GM10847 (cell line): ENCODE data around the gene GALNT17.

ENCODE experiments used
- POLR2A ChIP-seq: IDR thresholded peaks from 2 replicates; pipeline ENCODE4 v1.6.1; 2011; ENCODE audit not compliant: insufficient read length; ENCODE audit errors: extremely low read depth

Gene GALNT17

DNA sequence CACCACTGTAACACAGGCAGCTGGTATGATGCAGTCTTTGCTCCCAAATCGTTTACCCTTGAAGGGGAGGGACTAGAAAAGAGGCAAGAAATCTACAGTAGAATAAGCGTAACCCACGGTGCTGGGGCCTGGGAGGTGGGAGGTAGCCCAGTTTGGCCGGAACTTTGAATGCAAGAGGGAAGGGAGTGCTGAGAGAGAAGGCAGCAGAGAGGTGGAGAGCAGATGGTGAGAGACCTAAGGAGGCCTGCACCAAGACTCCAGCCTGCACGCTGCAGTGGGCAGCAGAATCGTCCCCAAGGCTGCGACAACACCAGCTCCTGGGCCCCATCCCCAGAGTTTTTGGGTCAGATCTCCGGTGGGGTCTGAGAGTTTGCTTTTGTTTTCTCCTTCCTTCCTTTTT lies 547.5 kb downstream of the GALNT17 start:
- TF ChIP-seq POLR2A = no peak

- TF ChIP-seq POLR2A = no peak
Measured at GRCh38 chr7:71682181-71682580, 550.2 kb downstream of the GALNT17 start.

GRCh38 chr7:71682841-71683781 lies 551.2 kb downstream of the GALNT17 start:
- no peak for TF ChIP-seq POLR2A

- no peak for TF ChIP-seq POLR2A
Measured at GRCh38 chr7:71687286-71687685, 555.3 kb downstream of the GALNT17 start.

- TF ChIP-seq POLR2A = no peak
Measured at GRCh38 chr7:71687831-71688599, 556.1 kb downstream of the GALNT17 start.

GRCh38 chr7:71691538-71691937 lies 559.6 kb downstream of the GALNT17 start:
- TF ChIP-seq POLR2A = no peak

DNA sequence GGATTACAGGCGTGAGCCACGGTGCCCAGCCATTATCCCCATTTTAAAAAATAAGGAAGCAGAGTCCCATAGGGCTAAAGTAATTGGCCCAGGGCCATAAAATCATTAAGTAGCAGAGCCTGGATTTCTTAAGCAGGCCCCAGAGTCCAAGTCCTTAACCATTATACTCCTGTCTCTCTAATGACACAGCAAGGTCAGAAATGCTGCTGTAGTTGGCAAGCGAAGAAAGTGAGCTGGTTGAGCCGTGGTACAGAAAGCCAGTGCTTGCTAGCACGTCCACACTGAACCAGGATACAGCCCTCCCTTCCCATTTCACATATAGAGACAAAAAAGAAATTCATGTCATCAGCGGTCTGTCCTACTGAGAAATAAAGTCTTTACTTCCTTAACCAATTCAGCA lies 562.7 kb downstream of the GALNT17 start:
- no peak for TF ChIP-seq POLR2A

DNA sequence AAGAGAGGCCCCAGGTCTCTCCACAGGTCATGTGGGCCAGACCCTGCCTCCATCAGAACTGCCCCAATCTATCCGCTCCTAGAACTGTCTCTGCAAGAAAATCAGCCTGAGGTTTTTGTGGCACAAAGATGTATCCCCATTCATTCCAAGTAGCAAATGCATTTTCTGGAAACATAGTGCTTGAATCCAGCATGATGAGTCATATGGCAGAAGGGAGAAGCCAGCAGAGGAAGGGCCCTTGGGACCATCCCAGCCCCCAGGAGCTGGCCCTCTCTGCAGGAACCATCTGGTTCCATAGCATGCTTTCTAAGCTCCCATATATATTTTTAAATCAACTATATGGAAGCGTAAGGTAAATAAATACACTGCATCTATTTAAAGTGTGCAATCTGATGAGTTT lies 563.2 kb downstream of the GALNT17 start:
- no peak for TF ChIP-seq POLR2A

- no peak for TF ChIP-seq POLR2A
Measured at GRCh38 chr7:71696511-71696910, 564.6 kb downstream of the GALNT17 start.

GRCh38 chr7:71697400-71697799 lies 565.5 kb downstream of the GALNT17 start:
- no peak for TF ChIP-seq POLR2A

GRCh38 chr7:71705217-71705616 lies 573.3 kb downstream of the GALNT17 start:
- TF ChIP-seq POLR2A = no peak

DNA sequence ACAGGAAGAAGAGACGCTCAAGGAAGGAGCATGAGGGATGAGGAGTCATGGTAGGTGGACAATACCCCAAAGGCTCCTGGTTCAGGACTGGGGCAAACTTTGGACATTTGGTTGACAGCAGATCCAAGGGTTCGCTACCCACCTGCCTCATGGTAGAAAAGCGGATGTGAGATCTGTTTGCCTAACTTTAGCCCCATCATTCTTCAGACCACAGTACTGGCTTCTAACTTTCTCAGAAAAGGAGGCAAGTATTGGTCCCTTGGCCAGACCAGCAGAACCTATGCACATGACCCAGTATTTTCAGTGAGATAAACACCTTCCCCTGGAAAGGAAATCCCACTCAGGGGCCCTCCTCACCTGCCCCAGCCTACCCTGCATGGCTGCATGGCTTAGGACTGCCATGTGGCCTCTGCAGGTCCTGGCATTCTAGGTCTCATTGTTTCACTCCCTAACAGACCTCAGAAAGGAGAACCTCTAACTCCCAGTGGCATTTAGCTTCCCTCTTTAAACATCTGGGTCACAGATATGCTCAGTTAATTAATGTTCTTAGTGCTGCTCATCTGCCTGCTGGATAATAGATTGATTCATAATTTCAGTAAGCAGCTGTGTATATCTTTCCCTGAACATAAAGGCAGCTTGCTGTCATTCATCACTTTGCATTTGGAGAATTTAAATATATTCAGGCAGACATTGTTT lies 574.1 kb downstream of the GALNT17 start:
- no peak for TF ChIP-seq POLR2A

DNA sequence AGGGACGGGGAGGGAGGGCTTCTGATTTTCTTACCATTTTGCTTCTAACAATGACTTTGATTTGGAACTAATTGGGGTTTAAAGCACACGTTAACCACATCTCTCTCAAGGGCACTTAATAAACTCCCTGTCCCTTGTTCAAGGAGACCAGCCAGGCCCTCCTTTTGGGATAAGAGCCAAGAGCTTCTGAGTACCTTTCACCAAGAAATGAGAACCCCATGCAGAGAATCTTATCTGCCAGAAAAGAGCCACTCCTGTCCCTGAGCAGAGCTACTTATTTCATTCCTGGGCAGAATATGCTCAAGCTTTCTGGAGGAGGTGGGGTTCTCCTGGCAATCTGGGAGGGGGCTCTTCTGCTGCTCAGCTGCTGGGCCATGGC lies 574.6 kb downstream of the GALNT17 start:
- TF ChIP-seq POLR2A = no peak

DNA sequence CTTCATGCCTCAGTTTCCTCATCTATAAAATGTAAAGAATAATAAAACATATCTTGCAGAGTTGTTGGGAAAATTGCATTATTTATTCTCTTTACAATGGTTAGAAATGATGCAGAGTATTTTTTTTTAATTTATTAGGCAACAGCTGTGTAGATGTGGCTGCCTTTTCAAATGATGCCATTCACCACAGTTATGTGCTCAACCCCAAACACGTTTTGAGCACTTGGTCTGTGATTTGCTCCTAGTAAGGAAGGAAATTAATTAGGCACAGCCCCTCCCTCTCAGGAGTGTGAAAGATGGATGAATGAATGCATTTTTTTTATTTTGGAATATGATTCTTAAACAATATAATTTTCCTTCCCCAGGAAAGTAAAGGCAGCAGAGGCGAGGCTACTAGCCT lies 575.1 kb downstream of the GALNT17 start:
- TF ChIP-seq POLR2A = no peak

GRCh38 chr7:71708710-71709109 lies 576.8 kb downstream of the GALNT17 start:
- no peak for TF ChIP-seq POLR2A

- no peak for TF ChIP-seq POLR2A
Measured at GRCh38 chr7:71710442-71710841, 578.5 kb downstream of the GALNT17 start.

DNA sequence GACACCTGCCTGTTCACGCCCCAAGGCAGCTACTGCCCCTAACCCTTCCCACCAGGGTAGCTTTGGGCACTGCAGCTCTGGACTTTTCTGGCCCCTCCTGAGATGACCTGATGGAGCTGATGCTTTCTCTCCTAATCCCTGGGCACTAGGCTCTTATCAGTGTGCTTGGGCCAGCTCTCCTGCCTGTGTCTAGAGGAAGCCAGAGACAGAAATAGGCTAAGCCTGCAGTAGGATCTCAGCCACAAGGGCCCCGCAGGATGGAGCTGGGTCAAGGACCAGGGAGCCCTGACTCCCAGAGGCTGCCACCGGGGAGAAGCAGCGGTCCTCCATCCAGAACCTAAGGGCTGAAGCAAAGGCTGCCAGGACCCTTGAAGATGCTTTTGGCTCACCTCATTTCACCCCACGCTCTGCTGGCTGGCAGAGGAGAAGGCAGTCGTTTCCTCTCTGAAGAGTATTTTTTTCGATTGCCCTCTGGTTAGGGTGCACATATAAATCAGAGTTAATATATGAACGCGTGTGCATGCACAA lies 580.8 kb downstream of the GALNT17 start:
- no peak for TF ChIP-seq POLR2A
